Measurements from ENCODE around the gene SLC26A2. TPM values are rescaled to one million over a fixed set of nuclear protein-coding genes. Genes with fewer than 3 reads are reported as not detected.

The SLC26A2 gene
- total and polyA plus RNA-seq, 7 experiments from 2014 or later, result 3.2 to 16.5 (median 5.7) TPM

GRCh38 chr5:149969181-149969930 lies 8.8 kb downstream of the SLC26A2 start:
- H3K36me3 ChIP-seq (ENCODE audit: control insufficient read depth in 2 of 3, insufficient read depth in 3 of 3, low read length in 3 of 3), result no peaks in the 10 kb centered on the region
- intact Hi-C loops (cut with micrococcal nuclease), result loop anchor here in 1 of 2 donors (10.0 kb wide), 1 partner anchor 1585 kb away; the partner anchor contains the start of gene FBXO38
- H3K4me1 Mint-ChIP-seq, result peaks cover 0 to 33% (median 20%) of the 10 kb centered on the region in 7 donors
- no peak overlapping the region for H3K4me3 Mint-ChIP-seq
- H3K4me1 ChIP-seq (ENCODE audit: control insufficient read depth in 2 of 2, insufficient read depth in 2 of 2, low read length in 2 of 2), result no peaks in the 10 kb centered on the region
- H3K27ac Mint-ChIP-seq, result peak overlapping the region in 1 of 9 donors; percentile 14
- POLR2A ChIA-PET, result no interaction called here
- no peaks in the 10 kb centered on the region for H3K9me3 ChIP-seq (ENCODE audit: control insufficient read depth in 2 of 3, low read length in 3 of 3)
- ATAC-seq, result no peak
- H3K27ac ChIP-seq (ENCODE audit: low read depth, low read length), result no peak overlapping the region
- no peaks in the 10 kb centered on the region for H3K9me3 Mint-ChIP-seq
- DNase-seq, result no peak
- H3K27me3 Mint-ChIP-seq, result no peaks in the 10 kb centered on the region
- no peaks in the 10 kb centered on the region for H3K27me3 ChIP-seq (ENCODE audit: control insufficient read depth in 2 of 2, insufficient read depth in 2 of 2, low read length in 2 of 2)
- no peak overlapping the region for H3K4me3 ChIP-seq (ENCODE audit: low read length)
- H3K36me3 Mint-ChIP-seq, result peaks cover 0 to 18% (median 12%) of the 10 kb centered on the region in 5 donors
- CTCF ChIA-PET, result no interaction called here

DNA sequence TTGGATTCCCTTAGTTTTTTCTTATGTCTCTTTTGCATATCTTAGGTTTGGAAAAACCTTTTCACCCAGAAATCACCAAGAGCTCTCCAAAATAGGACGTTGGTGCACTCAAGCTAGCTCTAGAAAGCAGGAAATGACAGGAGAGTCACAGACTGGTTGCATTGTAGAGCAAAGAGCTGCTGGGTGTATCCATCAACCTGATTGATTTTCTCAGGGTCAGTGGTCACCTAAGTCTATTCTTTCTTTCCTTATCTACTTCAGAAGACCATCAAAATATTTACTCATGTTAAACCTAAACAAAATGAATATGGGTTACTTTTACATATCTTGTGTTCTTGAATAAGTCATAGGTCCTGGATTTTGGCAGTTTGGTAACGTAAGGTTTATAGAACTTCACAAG lies 14.9 kb downstream of the SLC26A2 start:
- intact Hi-C loops (cut with micrococcal nuclease), result no loop called here
- Mint-ChIP-seq H3K4me3 (no peak overlapping the region), H3K27ac (no peak overlapping the region), H3K4me1 (peaks cover 0 to 13% (median 10%) of the 10 kb centered on the region in 7 donors), H3K27me3 (no peaks in the 10 kb centered on the region), H3K36me3 (peaks cover 4 to 37% (median 15%) of the 10 kb centered on the region in 5 donors), H3K9me3 (no peaks in the 10 kb centered on the region)
- ATAC-seq (no peak), DNase-seq (no peak)
- POLR2A ChIA-PET, result interaction anchor here (0.6 to 1.5 kb wide), 2 partner anchors 8 to 24 kb away, joined by 3 read pairs; no protein-coding TSS in a partner anchor
- Histone ChIP-seq H3K4me1 (ENCODE audit: control insufficient read depth in 2 of 2, insufficient read depth in 2 of 2, low read length in 2 of 2) (no peaks in the 10 kb centered on the region), H3K27ac (ENCODE audit: low read depth, low read length) (no peak overlapping the region), H3K4me3 (ENCODE audit: low read length) (no peak overlapping the region), H3K27me3 (ENCODE audit: control insufficient read depth in 2 of 2, insufficient read depth in 2 of 2, low read length in 2 of 2) (no peaks in the 10 kb centered on the region), H3K36me3 (ENCODE audit: control insufficient read depth in 2 of 3, insufficient read depth in 3 of 3, low read length in 3 of 3) (peaks cover 4 to 25% (median 8%) of the 10 kb centered on the region in 3 experiments), H3K9me3 (ENCODE audit: control insufficient read depth in 2 of 3, low read length in 3 of 3) (no peaks in the 10 kb centered on the region)
- CTCF ChIA-PET, result no interaction called here

- peaks cover 8 to 29% (median 13%) of the 10 kb centered on the region in 5 donors for H3K36me3 Mint-ChIP-seq
- Histone ChIP-seq H3K27ac (ENCODE audit: low read depth, low read length) (no peak overlapping the region), H3K9me3 (ENCODE audit: control insufficient read depth in 2 of 3, low read length in 3 of 3) (no peaks in the 10 kb centered on the region), H3K27me3 (ENCODE audit: control insufficient read depth in 2 of 2, insufficient read depth in 2 of 2, low read length in 2 of 2) (no peaks in the 10 kb centered on the region), H3K36me3 (ENCODE audit: control insufficient read depth in 2 of 3, insufficient read depth in 3 of 3, low read length in 3 of 3) (peaks cover 8 to 38% (median 13%) of the 10 kb centered on the region in 3 experiments), H3K4me3 (ENCODE audit: low read length) (no peak overlapping the region), H3K4me1 (ENCODE audit: control insufficient read depth in 2 of 2, insufficient read depth in 2 of 2, low read length in 2 of 2) (no peaks in the 10 kb centered on the region)
- DNase-seq, result no peak
- H3K4me1 Mint-ChIP-seq, result peaks cover 0 to 7% (median 0%) of the 10 kb centered on the region in 7 donors
- no peaks in the 10 kb centered on the region for H3K9me3 Mint-ChIP-seq
- peak overlapping the region in 1 of 9 donors; percentile 28 for H3K27ac Mint-ChIP-seq
- ChIA-PET POLR2A (no interaction called here), CTCF (interaction anchor here (1.6 kb wide), 1 partner anchor 10 kb away, joined by 5 read pairs; no protein-coding TSS in a partner anchor)
- intact Hi-C loops (cut with micrococcal nuclease), result no loop called here
- no peaks in the 10 kb centered on the region for H3K27me3 Mint-ChIP-seq
- no peak overlapping the region for H3K4me3 Mint-ChIP-seq
- ATAC-seq, result no peak
Measured at GRCh38 chr5:149979896-149980295, 19.3 kb downstream of the SLC26A2 start.

GRCh38 chr5:149981206-149981605 lies 20.6 kb downstream of the SLC26A2 start:
- no peak for DNase-seq
- H3K4me1 ChIP-seq (ENCODE audit: control insufficient read depth in 2 of 2, insufficient read depth in 2 of 2, low read length in 2 of 2), result no peaks in the 10 kb centered on the region
- H3K27ac ChIP-seq (ENCODE audit: low read depth, low read length), result no peak overlapping the region
- no peak for ATAC-seq
- CTCF ChIA-PET, result interaction anchor here (0.5 to 1.6 kb wide), 3 partner anchors 9 to 29 kb away, joined by 3 to 5 read pairs (median 3); no protein-coding TSS in a partner anchor
- no peaks in the 10 kb centered on the region for H3K4me1 Mint-ChIP-seq
- intact Hi-C loops (cut with micrococcal nuclease), result no loop called here
- H3K36me3 ChIP-seq (ENCODE audit: control insufficient read depth in 2 of 3, insufficient read depth in 3 of 3, low read length in 3 of 3), result peaks cover 8 to 38% (median 13%) of the 10 kb centered on the region in 3 experiments
- no peak overlapping the region for H3K4me3 Mint-ChIP-seq
- no peaks in the 10 kb centered on the region for H3K9me3 Mint-ChIP-seq
- POLR2A ChIA-PET, result no interaction called here
- no peaks in the 10 kb centered on the region for H3K27me3 Mint-ChIP-seq
- H3K36me3 Mint-ChIP-seq, result peaks cover 5 to 27% (median 11%) of the 10 kb centered on the region in 5 donors
- H3K27me3 ChIP-seq (ENCODE audit: control insufficient read depth in 2 of 2, insufficient read depth in 2 of 2, low read length in 2 of 2), result no peaks in the 10 kb centered on the region
- H3K27ac Mint-ChIP-seq, result no peak overlapping the region
- no peaks in the 10 kb centered on the region for H3K9me3 ChIP-seq (ENCODE audit: control insufficient read depth in 2 of 3, low read length in 3 of 3)
- no peak overlapping the region for H3K4me3 ChIP-seq (ENCODE audit: low read length)

GRCh38 chr5:149982505-149982904 lies 21.9 kb downstream of the SLC26A2 start:
- Mint-ChIP-seq H3K4me1 (no peaks in the 10 kb centered on the region), H3K4me3 (no peak overlapping the region), H3K27ac (no peak overlapping the region), H3K27me3 (no peaks in the 10 kb centered on the region), H3K9me3 (no peaks in the 10 kb centered on the region), H3K36me3 (peaks cover 5 to 25% (median 11%) of the 10 kb centered on the region in 5 donors)
- Histone ChIP-seq H3K36me3 (ENCODE audit: control insufficient read depth in 2 of 3, insufficient read depth in 3 of 3, low read length in 3 of 3) (peaks cover 8 to 34% (median 13%) of the 10 kb centered on the region in 3 experiments), H3K27ac (ENCODE audit: low read depth, low read length) (no peak overlapping the region), H3K4me1 (ENCODE audit: control insufficient read depth in 2 of 2, insufficient read depth in 2 of 2, low read length in 2 of 2) (no peaks in the 10 kb centered on the region), H3K27me3 (ENCODE audit: control insufficient read depth in 2 of 2, insufficient read depth in 2 of 2, low read length in 2 of 2) (no peaks in the 10 kb centered on the region), H3K4me3 (ENCODE audit: low read length) (no peak overlapping the region), H3K9me3 (ENCODE audit: control insufficient read depth in 2 of 3, low read length in 3 of 3) (no peaks in the 10 kb centered on the region)
- intact Hi-C loops (cut with micrococcal nuclease), result no loop called here
- no peak for ATAC-seq
- CTCF ChIA-PET, result no interaction called here
- no peak for DNase-seq
- POLR2A ChIA-PET, result no interaction called here

GRCh38 chr5:149988126-149988525 lies 27.6 kb downstream of the SLC26A2 start:
- H3K27ac Mint-ChIP-seq, result no peak overlapping the region
- CTCF ChIA-PET, result no interaction called here
- no peaks in the 10 kb centered on the region for H3K27me3 Mint-ChIP-seq

More at GRCh38 chr5:149988126-149988525, 27.6 kb downstream of the SLC26A2 start:
- Histone ChIP-seq H3K4me3 (ENCODE audit: low read length) (no peak overlapping the region), H3K4me1 (ENCODE audit: control insufficient read depth in 2 of 2, insufficient read depth in 2 of 2, low read length in 2 of 2) (no peaks in the 10 kb centered on the region), H3K36me3 (ENCODE audit: control insufficient read depth in 2 of 3, insufficient read depth in 3 of 3, low read length in 3 of 3) (no peaks in the 10 kb centered on the region), H3K27me3 (ENCODE audit: control insufficient read depth in 2 of 2, insufficient read depth in 2 of 2, low read length in 2 of 2) (no peaks in the 10 kb centered on the region), H3K9me3 (ENCODE audit: control insufficient read depth in 2 of 3, low read length in 3 of 3) (no peaks in the 10 kb centered on the region), H3K27ac (ENCODE audit: low read depth, low read length) (no peak overlapping the region)
- no peaks in the 10 kb centered on the region for H3K4me1 Mint-ChIP-seq
- no peaks in the 10 kb centered on the region for H3K36me3 Mint-ChIP-seq
- no peak for DNase-seq
- no peak for ATAC-seq
- no peaks in the 10 kb centered on the region for H3K9me3 Mint-ChIP-seq
- POLR2A ChIA-PET, result no interaction called here
- no peak overlapping the region for H3K4me3 Mint-ChIP-seq
- intact Hi-C loops (cut with micrococcal nuclease), result no loop called here

Data from naive thymus-derived CD4-positive, alpha-beta T cell (primary cell).